ENCODE data around the gene BCL2L12.

DNA sequence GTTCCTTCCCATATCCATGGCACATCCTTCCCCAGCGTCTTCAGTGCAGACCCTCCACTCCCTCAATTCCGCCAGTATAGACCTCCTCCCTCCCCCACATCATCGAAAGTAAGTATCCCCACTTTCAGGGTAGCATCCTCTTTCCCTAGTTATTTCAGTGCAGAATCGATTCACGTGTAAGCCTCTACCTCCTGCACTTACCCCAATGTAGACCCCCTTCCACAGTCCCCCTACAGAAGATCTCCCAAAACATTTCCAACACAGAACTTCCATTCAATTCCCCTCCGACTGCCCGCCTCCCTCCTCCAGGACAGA is 740 bp upstream of the BCL2L12 start:
- TF ChIP-seq, protein P1, sequence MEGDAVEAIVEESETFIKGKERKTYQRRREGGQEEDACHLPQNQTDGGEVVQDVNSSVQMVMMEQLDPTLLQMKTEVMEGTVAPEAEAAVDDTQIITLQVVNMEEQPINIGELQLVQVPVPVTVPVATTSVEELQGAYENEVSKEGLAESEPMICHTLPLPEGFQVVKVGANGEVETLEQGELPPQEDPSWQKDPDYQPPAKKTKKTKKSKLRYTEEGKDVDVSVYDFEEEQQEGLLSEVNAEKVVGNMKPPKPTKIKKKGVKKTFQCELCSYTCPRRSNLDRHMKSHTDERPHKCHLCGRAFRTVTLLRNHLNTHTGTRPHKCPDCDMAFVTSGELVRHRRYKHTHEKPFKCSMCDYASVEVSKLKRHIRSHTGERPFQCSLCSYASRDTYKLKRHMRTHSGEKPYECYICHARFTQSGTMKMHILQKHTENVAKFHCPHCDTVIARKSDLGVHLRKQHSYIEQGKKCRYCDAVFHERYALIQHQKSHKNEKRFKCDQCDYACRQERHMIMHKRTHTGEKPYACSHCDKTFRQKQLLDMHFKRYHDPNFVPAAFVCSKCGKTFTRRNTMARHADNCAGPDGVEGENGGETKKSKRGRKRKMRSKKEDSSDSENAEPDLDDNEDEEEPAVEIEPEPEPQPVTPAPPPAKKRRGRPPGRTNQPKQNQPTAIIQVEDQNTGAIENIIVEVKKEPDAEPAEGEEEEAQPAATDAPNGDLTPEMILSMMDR (IDR thresholded peaks at IDR 0.05), result no peak
- TF ChIP-seq POLR2A (IDR thresholded peaks at IDR 0.05), result no peak

Data from ovary (tissue), 3 donors.